Kidney epithelial cell (primary cell): ENCODE results near the gene ELP2. TPM values are rescaled to one million over a fixed set of nuclear protein-coding genes. Genes with fewer than 3 reads are reported as not detected.

Source experiments
- DNase-seq: peaks from one replicate; pipeline ENCODE4 v3.0.0-alpha.2; 2010; ENCODE audit warnings: low read depth
- H3K27me3 ChIP-seq: 2 replicates; pipeline ENCODE4 v1.6.0; 2011; ENCODE audit warnings: low read length; ENCODE audit not compliant: control insufficient read depth, insufficient read depth
- H3K36me3 ChIP-seq: 2 replicates; pipeline ENCODE4 v1.5.1; 2011; ENCODE audit warnings: low read length; ENCODE audit not compliant: control insufficient read depth, insufficient read depth
- H3K4me3 ChIP-seq: 2 replicates; pipeline ENCODE4 v1.5.1; 2011; ENCODE audit warnings: low read depth, mild to moderate bottlenecking, control low read depth, low read length
- total RNA-seq: library from RNA; depleted of rRNA; stranded (reverse); fragments of >200 nt; gene quantifications from 2 replicates; pipeline ENCODE4 v1.2.3, GENCODE V29; 2015
- TF ChIP-seq, protein P1 (sequence below): IDR thresholded peaks from 2 replicates; pipeline ENCODE4 v1.5.1; 2011; ENCODE audit warnings: mild to moderate bottlenecking, moderate library complexity, low read length, control low read depth, inconsistent platforms; ENCODE audit not compliant: insufficient read depth, poor library complexity, severe bottlenecking

ELP2 gene
- total RNA-seq, 1 donor from 2014 or later, result 63.9 TPM

DNA sequence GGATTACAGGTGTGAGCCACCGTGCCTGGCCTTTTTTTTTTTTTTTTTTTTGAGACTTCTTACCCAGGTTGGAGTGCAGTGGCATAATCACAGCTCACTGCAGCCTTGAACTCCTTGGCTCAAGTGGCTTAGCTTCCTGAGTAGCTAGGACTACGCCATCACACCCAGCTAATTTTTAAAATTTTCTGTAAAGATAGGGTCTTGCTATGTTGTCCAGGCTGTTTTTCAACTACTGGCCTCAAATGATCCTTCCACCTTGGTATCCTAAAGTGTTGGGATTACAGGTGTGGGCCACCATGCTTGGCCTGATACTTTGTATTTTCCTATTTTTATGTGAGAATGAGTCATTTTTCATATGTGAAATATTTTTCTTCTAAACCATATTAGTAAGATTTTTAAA, 13.7 kb downstream of the ELP2 start:
- Histone ChIP-seq H3K4me3 (no peak overlapping the region), H3K36me3 (peaks cover 1% of the 10 kb centered on the region), H3K27me3 (no peaks in the 10 kb centered on the region)
- DNase-seq, result no peak
- TF ChIP-seq, protein P1, sequence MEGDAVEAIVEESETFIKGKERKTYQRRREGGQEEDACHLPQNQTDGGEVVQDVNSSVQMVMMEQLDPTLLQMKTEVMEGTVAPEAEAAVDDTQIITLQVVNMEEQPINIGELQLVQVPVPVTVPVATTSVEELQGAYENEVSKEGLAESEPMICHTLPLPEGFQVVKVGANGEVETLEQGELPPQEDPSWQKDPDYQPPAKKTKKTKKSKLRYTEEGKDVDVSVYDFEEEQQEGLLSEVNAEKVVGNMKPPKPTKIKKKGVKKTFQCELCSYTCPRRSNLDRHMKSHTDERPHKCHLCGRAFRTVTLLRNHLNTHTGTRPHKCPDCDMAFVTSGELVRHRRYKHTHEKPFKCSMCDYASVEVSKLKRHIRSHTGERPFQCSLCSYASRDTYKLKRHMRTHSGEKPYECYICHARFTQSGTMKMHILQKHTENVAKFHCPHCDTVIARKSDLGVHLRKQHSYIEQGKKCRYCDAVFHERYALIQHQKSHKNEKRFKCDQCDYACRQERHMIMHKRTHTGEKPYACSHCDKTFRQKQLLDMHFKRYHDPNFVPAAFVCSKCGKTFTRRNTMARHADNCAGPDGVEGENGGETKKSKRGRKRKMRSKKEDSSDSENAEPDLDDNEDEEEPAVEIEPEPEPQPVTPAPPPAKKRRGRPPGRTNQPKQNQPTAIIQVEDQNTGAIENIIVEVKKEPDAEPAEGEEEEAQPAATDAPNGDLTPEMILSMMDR, result no peak

DNA sequence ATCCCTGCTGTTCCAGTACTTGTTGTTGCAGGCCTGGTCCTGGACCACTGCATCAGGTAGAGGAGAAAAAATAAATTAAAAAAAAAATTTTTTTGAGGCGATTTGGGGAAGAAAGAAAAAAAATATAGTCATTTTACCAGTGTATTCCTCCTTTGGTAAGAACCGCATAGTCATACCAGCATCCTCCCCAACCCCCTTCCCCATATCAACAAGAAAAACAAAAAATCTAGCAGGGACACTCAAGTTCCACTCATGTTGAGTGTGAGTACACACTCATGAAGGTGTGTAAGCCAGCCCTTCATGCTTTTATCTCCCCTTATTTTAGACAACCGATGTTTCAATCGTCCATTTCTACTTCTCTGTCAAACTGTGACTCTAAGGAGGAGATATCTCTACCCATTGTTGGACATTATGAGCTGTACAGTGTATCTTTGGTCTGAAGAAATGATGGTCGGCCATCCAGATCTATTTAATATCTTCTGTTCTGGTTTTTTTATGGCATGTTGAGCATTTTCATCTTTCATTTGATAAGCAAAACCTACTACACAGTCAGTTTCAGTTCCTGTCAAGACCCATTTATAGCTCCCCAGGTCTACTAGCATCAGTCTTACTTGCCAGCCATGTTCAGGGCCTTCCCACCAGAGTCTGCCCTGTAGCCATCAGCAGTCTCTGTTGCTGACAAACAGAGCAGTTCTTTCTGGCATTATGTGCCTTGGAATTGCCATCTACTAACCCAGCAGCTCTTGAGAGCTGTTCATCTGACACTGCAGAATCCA, 20.0 kb downstream of the ELP2 start:
- DNase-seq, result no peak
- TF ChIP-seq, protein P1, result no peak

DNA sequence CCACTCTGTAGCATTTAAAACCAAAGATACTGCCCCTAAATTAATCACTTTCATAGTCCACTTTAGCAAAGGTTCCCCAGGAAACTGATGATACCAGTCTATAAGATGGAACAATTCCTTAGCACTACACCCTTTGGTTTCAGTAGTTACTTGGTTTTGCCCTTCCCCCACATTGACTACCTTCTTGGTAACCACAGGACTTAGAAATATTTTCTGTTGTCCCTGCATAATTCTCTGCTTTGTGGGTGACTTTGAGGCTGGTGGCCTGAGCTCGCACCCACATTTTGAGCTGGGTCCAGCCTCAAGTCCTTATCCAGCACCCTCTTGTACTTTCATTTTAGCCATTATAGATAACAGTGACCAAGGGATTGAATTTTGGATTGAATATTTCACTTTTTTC, 23.1 kb downstream of the ELP2 start:
- Histone ChIP-seq H3K4me3 (no peak overlapping the region), H3K27me3 (no peaks in the 10 kb centered on the region), H3K36me3 (no peaks in the 10 kb centered on the region)
- DNase-seq, result no peak
- TF ChIP-seq, protein P1, result no peak

More for the DNA sequence above, 20.0 kb downstream of the ELP2 start:
- H3K36me3 ChIP-seq, result no peaks in the 10 kb centered on the region
- no peaks in the 10 kb centered on the region for H3K27me3 ChIP-seq
- H3K4me3 ChIP-seq, result no peak overlapping the region

DNA sequence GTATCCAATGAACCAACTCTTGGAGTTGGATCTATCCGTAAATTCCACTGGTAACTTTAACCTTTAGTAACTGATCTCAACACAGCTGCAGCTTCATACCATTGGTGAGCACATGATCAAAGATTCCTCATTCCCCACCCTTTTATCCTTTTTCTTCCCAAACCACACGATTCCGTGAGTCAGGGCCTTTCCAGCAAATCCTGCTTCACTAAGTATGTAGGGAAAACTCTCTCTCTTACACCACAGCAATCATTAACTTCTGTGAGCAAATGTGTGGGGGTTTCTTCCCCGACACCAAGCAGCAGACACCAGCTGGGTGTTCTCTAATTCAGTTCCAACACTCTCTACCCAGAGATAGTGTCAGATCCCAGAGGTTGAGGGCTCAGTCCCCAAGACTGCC, 23.5 kb downstream of the ELP2 start:
- Histone ChIP-seq H3K27me3 (no peaks in the 10 kb centered on the region), H3K36me3 (no peaks in the 10 kb centered on the region), H3K4me3 (no peak overlapping the region)
- DNase-seq, result peak; percentile 98
- TF ChIP-seq, protein P1, result no peak

DNA sequence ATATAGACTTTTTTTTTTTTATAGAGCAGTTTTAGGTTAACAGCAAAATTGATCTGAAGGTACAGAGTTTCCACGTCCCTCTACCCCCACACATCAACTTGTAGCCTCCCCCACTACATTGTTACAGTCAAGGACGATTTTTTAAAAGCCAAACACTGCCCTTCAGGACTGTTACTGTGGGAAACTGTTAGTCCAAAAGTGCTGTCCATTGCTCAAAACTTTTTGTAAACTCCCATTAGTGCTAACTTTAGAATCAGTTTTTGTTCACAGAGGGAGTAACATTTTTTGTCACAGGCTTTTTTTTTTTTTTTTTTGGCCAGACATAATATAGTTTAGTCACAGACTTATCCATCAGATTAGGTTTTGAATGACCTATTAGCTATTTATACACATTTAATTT, 24.1 kb downstream of the ELP2 start:
- Histone ChIP-seq H3K27me3 (no peaks in the 10 kb centered on the region), H3K4me3 (no peak overlapping the region), H3K36me3 (no peaks in the 10 kb centered on the region)
- no peak for DNase-seq
- TF ChIP-seq, protein P1, result no peak
